Type B pancreatic cell (in vitro differentiated cells): ENCODE measurements around the gene TEX44. TPM values are rescaled to one million over a fixed set of nuclear protein-coding genes. Genes with fewer than 3 reads are reported as not detected.

Experiments used
- DNase-seq: peaks from one replicate; pipeline ENCODE4 v3.0.0; 2021; ENCODE audit warnings: mixed read lengths; ENCODE audit not compliant: unreplicated experiment; ENCODE audit errors: extremely low spot score
- H3K27ac Mint-ChIP-seq: 2 replicates; pipeline ENCODE4 v1.8.0; 2021; ENCODE audit warnings: mild to moderate bottlenecking, mixed read lengths
- H3K27me3 Mint-ChIP-seq: 2 replicates; pipeline ENCODE4 v1.8.0; 2021; ENCODE audit warnings: mixed read lengths
- H3K36me3 Mint-ChIP-seq: 2 replicates; pipeline ENCODE4 v1.8.0; 2021; ENCODE audit warnings: mixed read lengths
- H3K4me1 Mint-ChIP-seq: one replicate; pipeline ENCODE4 v1.8.0; 2021; ENCODE audit warnings: mixed read lengths; ENCODE audit not compliant: unreplicated experiment
- H3K4me3 Mint-ChIP-seq: 2 replicates; pipeline ENCODE4 v1.8.0; 2021; ENCODE audit warnings: mild to moderate bottlenecking, mixed read lengths
- H3K9me3 Mint-ChIP-seq: 2 replicates; pipeline ENCODE4 v1.8.0; 2021; ENCODE audit warnings: mixed read lengths
- total RNA-seq: library from RNA; stranded (reverse); gene quantifications from 2 replicates; pipeline ENCODE4 v1.2.1, GENCODE V29; 2021; ENCODE audit warnings: low replicate concordance
- TF ChIP-seq, protein P1 (sequence below): fragments of 200-600 bp; sonication (generic); conservative IDR thresholded peaks from 2 replicates; pipeline ENCODE4 v1.5.0; 2021; ENCODE audit warnings: antibody characterized with exemption, mild to moderate bottlenecking

TEX44 gene
- total RNA-seq, 1 donor from 2014 or later: not detected

DNA sequence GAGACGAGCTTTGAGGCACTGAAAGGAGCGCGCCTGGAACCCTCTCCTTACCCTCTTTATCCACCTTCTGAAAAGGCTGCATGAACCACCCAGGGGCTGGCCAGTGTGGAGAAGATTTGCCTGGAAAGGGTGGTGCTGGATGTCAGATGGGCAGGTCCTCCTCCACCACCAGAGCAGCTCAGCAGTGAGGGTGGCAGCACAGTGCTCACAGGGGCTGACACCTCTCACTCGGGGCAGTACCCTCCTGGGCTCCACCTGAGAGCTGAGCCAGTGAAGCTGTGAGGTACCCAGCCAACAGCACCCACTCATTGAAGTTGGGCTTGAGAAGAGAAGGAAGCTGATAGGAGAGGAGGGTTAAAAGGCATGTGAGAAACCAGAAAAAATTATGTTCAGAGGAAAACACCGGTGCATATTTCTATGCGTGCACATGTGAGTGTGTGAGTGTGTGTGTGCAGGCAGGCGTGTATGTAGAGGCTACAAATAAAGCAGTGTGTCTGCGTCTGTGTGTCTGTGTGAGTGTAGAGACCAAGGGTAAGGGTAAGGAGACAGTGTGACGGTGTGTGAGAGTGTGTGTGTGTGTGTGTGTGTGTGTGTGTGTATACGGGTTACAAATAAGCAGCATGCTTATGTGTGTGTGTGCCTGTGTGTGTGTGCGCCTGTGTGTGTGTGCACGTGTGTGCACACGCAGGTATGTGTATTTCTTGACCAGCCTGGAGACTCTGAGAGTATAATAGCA lies 40.7 kb downstream of the TEX44 start:
- DNase-seq: no peak
- H3K4me3 Mint-ChIP-seq: no peak overlapping the region
- H3K9me3 Mint-ChIP-seq: no peaks in the 10 kb centered on the region
- H3K4me1 Mint-ChIP-seq: peaks cover 12% of the 10 kb centered on the region
- no peaks in the 10 kb centered on the region for H3K36me3 Mint-ChIP-seq
- TF ChIP-seq, protein P1, sequence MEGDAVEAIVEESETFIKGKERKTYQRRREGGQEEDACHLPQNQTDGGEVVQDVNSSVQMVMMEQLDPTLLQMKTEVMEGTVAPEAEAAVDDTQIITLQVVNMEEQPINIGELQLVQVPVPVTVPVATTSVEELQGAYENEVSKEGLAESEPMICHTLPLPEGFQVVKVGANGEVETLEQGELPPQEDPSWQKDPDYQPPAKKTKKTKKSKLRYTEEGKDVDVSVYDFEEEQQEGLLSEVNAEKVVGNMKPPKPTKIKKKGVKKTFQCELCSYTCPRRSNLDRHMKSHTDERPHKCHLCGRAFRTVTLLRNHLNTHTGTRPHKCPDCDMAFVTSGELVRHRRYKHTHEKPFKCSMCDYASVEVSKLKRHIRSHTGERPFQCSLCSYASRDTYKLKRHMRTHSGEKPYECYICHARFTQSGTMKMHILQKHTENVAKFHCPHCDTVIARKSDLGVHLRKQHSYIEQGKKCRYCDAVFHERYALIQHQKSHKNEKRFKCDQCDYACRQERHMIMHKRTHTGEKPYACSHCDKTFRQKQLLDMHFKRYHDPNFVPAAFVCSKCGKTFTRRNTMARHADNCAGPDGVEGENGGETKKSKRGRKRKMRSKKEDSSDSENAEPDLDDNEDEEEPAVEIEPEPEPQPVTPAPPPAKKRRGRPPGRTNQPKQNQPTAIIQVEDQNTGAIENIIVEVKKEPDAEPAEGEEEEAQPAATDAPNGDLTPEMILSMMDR: no peak
- H3K27me3 Mint-ChIP-seq: no peaks in the 10 kb centered on the region
- peak overlapping the region; percentile 53 for H3K27ac Mint-ChIP-seq

DNA sequence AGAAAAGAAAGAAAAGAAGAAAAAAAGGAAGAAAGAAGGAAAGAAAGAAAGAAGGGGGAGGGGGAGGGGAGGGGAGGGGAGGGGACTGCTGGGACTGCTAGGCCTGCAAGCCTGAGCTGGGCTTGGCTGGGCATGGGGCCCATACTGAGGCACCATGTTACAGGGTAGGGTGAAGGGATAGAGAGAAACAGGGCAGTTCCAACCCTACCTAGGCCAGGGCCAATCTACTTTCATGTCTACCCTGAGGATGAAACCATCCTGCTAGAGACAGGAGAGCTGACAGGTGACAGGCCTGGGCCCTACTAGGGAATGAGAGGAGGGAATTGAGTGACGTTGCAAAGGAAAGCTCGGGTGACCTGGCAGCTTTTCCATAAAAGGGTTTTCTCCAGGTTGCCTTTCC lies 41.7 kb downstream of the TEX44 start:
- no peaks in the 10 kb centered on the region for H3K36me3 Mint-ChIP-seq
- H3K4me3 Mint-ChIP-seq: no peak overlapping the region
- no peaks in the 10 kb centered on the region for H3K9me3 Mint-ChIP-seq
- H3K27ac Mint-ChIP-seq: no peak overlapping the region
- peaks cover 12% of the 10 kb centered on the region for H3K4me1 Mint-ChIP-seq
- H3K27me3 Mint-ChIP-seq: no peaks in the 10 kb centered on the region
- DNase-seq: no peak
- TF ChIP-seq, protein P1: no peak

DNA sequence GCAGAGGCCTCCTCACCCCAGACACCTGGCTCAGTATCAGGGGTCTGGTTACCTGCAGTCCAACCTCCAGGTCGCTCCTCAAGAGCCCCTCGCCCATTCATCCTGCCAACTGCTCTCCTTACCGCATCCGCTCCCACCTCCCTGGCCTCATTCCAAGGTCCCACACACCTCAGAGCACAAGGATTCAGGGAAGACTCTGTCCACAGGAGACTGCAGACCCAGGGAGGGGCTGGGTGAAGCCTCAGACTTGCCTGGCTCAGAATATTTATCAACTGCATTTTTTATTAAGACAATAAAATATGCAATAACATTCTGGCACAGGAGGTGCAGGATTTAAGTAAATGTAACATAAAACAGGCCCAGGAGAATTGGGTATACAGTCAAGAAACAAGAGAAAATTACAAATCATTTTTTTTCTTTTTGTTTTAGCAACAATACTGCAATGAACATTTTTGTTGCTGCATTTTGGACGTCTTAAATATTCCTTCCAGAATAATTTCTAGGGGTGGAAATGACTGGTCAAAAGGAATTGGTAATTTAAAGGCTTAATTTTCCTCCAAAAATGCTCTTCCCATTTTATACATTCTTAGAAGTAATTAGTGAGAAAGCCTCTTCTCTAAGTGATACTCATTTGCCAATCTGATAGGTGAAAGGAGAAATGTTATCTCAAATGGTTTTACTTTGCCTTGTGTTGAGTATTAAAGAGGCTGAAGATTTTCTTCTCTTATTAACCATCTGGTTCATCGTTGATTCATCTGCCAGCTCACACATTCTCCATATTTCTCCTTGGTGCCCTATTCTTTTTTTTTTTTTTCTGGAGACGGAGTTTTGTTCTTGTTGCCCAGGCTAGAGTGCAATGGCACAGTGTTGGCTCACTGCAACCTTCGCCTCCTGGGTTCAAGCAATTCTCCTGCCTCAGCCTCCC lies 42.5 kb downstream of the TEX44 start:
- TF ChIP-seq, protein P1: no peak
- peaks cover 13% of the 10 kb centered on the region for H3K4me1 Mint-ChIP-seq
- no peaks in the 10 kb centered on the region for H3K36me3 Mint-ChIP-seq
- H3K4me3 Mint-ChIP-seq: no peak overlapping the region
- DNase-seq: no peak
- H3K9me3 Mint-ChIP-seq: no peaks in the 10 kb centered on the region
- no peaks in the 10 kb centered on the region for H3K27me3 Mint-ChIP-seq
- H3K27ac Mint-ChIP-seq: no peak overlapping the region

DNA sequence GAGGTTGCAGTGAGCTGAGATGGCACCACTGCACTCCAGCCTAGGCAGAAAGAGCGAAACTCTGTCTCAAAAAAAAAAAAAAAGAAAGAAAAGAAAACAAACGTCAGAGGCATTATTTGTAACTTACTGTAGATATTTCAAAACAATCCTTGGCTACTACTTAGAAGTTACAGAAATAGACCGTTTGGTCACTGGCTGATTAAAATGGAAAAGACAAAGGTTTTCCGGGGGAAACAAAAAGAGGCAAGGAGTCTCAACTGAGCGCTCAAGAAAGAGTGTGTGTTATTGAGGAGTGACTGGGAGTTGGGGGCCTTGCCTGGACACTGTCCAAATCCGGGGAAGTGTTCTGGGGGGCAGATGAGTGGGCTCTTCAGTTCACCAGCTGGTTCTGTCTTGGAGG lies 47.6 kb downstream of the TEX44 start:
- no peaks in the 10 kb centered on the region for H3K9me3 Mint-ChIP-seq
- H3K27me3 Mint-ChIP-seq: no peaks in the 10 kb centered on the region
- no peak overlapping the region for H3K4me3 Mint-ChIP-seq
- no peak for DNase-seq
- H3K27ac Mint-ChIP-seq: peak overlapping the region; percentile 100
- TF ChIP-seq, protein P1: no peak
- H3K36me3 Mint-ChIP-seq: peaks cover 3% of the 10 kb centered on the region
- H3K4me1 Mint-ChIP-seq: peaks cover 25% of the 10 kb centered on the region

DNA sequence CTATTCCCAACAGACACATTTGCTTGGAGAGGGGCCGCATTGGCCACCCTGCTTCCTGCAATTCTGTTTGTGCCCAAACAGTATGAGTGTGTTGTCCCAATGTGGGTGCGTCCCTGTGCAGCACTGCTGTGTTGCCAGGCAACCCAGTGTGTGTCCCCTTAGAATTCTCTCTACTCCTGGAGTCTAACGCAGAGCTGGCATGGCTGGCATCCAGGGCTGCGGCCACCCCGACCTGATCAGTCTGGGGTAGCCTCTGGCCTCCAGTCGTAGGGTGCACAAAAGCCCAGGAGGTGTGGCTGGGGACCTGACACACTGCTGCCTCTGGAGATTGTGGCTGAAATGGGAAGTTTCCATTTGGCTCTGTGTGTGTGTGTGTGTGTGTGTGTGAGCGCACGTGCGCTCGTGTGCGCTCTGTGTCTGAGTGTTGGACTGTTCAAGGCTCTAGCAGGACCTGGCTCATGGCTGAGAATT lies 48.0 kb downstream of the TEX44 start:
- no peak overlapping the region for H3K4me3 Mint-ChIP-seq
- H3K9me3 Mint-ChIP-seq: no peaks in the 10 kb centered on the region
- H3K27ac Mint-ChIP-seq: peak overlapping the region; percentile 100
- no peaks in the 10 kb centered on the region for H3K27me3 Mint-ChIP-seq
- TF ChIP-seq, protein P1: no peak
- peaks cover 3% of the 10 kb centered on the region for H3K36me3 Mint-ChIP-seq
- H3K4me1 Mint-ChIP-seq: peaks cover 25% of the 10 kb centered on the region
- DNase-seq: no peak
